T-cell (primary cell): ENCODE measurements around the gene SNAI3. TPM values are rescaled to one million over a fixed set of nuclear protein-coding genes. Genes with fewer than 3 reads are reported as not detected.

ENCODE experiments used
- ATAC-seq, 4 experiments: fragments of 200-7000 bp in 3 of 4; fragments of 150-1000 bp in 1 of 4; cut with Tn5 transposase; replicated peaks in 1 of 4; 1 replicate in 3 of 4; 2 replicates in 1 of 4; pipeline ENCODE4 v1.10.0; 2021; ENCODE audit warnings: moderate library complexity in 3 of 4, mild to moderate bottlenecking in 2 of 4, moderate number of reproducible peaks in 1 of 4
- CTCF ChIA-PET, 2 donors: fragments of 300-600 bp; sonication (Branson Sonifier 250); formaldehyde crosslinking; loops; one replicate each; lab custom pipeline; 2022; ENCODE audit warnings: antibody characterized with exemption in 2 of 2; lab: Charles Lee
- POLR2A ChIA-PET, 2 donors: fragments of 300-600 bp; sonication (Branson Sonifier 250); formaldehyde crosslinking; loops; one replicate each; lab custom pipeline; 2022; ENCODE audit warnings: antibody characterized with exemption in 2 of 2; lab: Charles Lee
- DNase-seq, 35 experiments: peaks; one replicate each; pipeline versions ENCODE4 v3.0.0 to v3.0.0-alpha.2; 2013 to 2023
- H3K27ac ChIP-seq: one replicate; pipeline ENCODE4 v1.5.1; 2013; ENCODE audit warnings: low read length
- H3K27me3 ChIP-seq, 2 experiments: replicated peaks in 1 of 2; 1 replicate in 1 of 2; 2 replicates in 1 of 2; pipeline versions ENCODE4 v1.6.1 to v1.7.0; 2013; ENCODE audit warnings: low read length in 1 of 2, mixed read lengths in 1 of 2; ENCODE audit not compliant: control insufficient read depth in 2 of 2, insufficient read depth in 2 of 2; ENCODE audit errors: extremely low read depth in 1 of 2
- H3K36me3 ChIP-seq, 2 donors: 1 replicate in 1 of 2; 2 replicates in 1 of 2; pipeline versions ENCODE4 v1.6.1 to v1.7.0; 2013; ENCODE audit warnings: low read length in 1 of 2; ENCODE audit not compliant: control insufficient read depth in 2 of 2, insufficient read depth in 1 of 2; ENCODE audit errors: extremely low read depth in 1 of 2
- H3K4me1 ChIP-seq, 2 experiments: 1 replicate in 1 of 2; 2 replicates in 1 of 2; pipeline versions ENCODE4 v1.6.1 to v1.7.0; 2013; ENCODE audit warnings: low read length in 2 of 2, mixed read lengths in 1 of 2; ENCODE audit not compliant: insufficient read depth in 2 of 2, control insufficient read depth in 1 of 2; ENCODE audit errors: extremely low read depth in 1 of 2
- H3K4me3 ChIP-seq, 2 donors: 1 replicate in 1 of 2; 2 replicates in 1 of 2; pipeline versions ENCODE4 v1.5.1 to v1.7.0; 2013; ENCODE audit warnings: mild to moderate bottlenecking in 2 of 2, low read length in 1 of 2, moderate library complexity in 1 of 2; ENCODE audit not compliant: control insufficient read depth in 1 of 2; ENCODE audit errors: extremely low read depth in 1 of 2
- H3K9me3 ChIP-seq: 2 replicates; pipeline ENCODE4 v1.7.0; 2013
- H3K27ac Mint-ChIP-seq, 2 donors: one replicate each; pipeline ENCODE4 v1.8.0; 2020 to 2021; ENCODE audit warnings: mild to moderate bottlenecking in 2 of 2, mixed read lengths in 2 of 2
- H3K27me3 Mint-ChIP-seq, 2 donors: one replicate each; pipeline ENCODE4 v1.8.0; 2021 to 2022; ENCODE audit warnings: mixed read lengths in 2 of 2
- H3K36me3 Mint-ChIP-seq: one replicate; pipeline ENCODE4 v1.8.0; 2021; ENCODE audit warnings: mixed read lengths
- H3K4me1 Mint-ChIP-seq, 3 donors: one replicate each; pipeline ENCODE4 v1.8.0; 2020 to 2022; ENCODE audit warnings: mixed read lengths in 3 of 3, mild to moderate bottlenecking in 1 of 3
- H3K4me3 Mint-ChIP-seq, 3 donors: one replicate each; pipeline ENCODE4 v1.8.0; 2020 to 2022; ENCODE audit warnings: mild to moderate bottlenecking in 3 of 3, mixed read lengths in 3 of 3, moderate library complexity in 3 of 3
- H3K9me3 Mint-ChIP-seq, 3 donors: one replicate each; pipeline ENCODE4 v1.8.0; 2020 to 2022; ENCODE audit warnings: mixed read lengths in 3 of 3
- WGBS: methylation state at CpG from one replicate; pipeline ENCODE4 v1.1.5; 2013; ENCODE audit warnings: missing lambda C conversion rate; ENCODE audit not compliant: insufficient coverage; 5-methylcytosine and 5-hydroxymethylcytosine counted together
- total RNA-seq, 35 experiments: library from RNA in 6 of 35; stranded (reverse) in 6 of 35; fragments of 120-200 nt in 1 of 35; gene quantifications; one replicate each; pipeline versions ENCODE4 v1.2.1 to v1.2.4 and lab custom pipeline; 2013 to 2026

SNAI3 gene
- total RNA-seq, 5 donors from 2014 or later (not counting 1 experiment from before 2014, with no cell fraction given) = 5.2 to 20.4 (median 17.2) TPM

- Mint-ChIP-seq H3K4me1 (peaks cover 33 to 50% (median 49%) of the 10 kb centered on the region in 3 donors), H3K27me3 (peaks cover 8 to 17% of the 10 kb centered on the region in 2 donors), H3K27ac (peak overlapping the region; percentile 46 to 55), H3K9me3 (no peaks in the 10 kb centered on the region), H3K4me3 (peak overlapping the region in 1 of 3 donors; percentile 52), H3K36me3 (peaks cover 8% of the 10 kb centered on the region)
- 52% methylated on average over 14 of the region's 17 CpGs for WGBS
- ATAC-seq (no peak), DNase-seq (no peak)
- Histone ChIP-seq H3K4me1 (peaks cover 2 to 58% of the 10 kb centered on the region in 2 experiments), H3K4me3 (no peak overlapping the region), H3K9me3 (no peaks in the 10 kb centered on the region), H3K27ac (no peak overlapping the region), H3K36me3 (peaks cover 3 to 18% of the 10 kb centered on the region in 2 donors), H3K27me3 (peaks cover 0 to 52% of the 10 kb centered on the region in 2 experiments)
- POLR2A ChIA-PET = no interaction called here
- CTCF ChIA-PET = no interaction called here
These were observed 45.6 kb downstream of the SNAI3 start for GRCh38 chr16:88640498-88641247.

- Histone ChIP-seq H3K4me1 (peaks cover 4 to 64% of the 10 kb centered on the region in 2 experiments), H3K4me3 (no peak overlapping the region), H3K27ac (no peak overlapping the region), H3K27me3 (peaks cover 0 to 56% of the 10 kb centered on the region in 2 experiments), H3K9me3 (no peaks in the 10 kb centered on the region), H3K36me3 (peaks cover under 1 to 12% of the 10 kb centered on the region in 2 donors)
- Mint-ChIP-seq H3K9me3 (no peaks in the 10 kb centered on the region), H3K27me3 (peaks cover 8 to 17% of the 10 kb centered on the region in 2 donors), H3K27ac (peak overlapping the region; percentile 46 to 55), H3K4me1 (peaks cover 34 to 52% (median 45%) of the 10 kb centered on the region in 3 donors), H3K36me3 (peaks cover 4% of the 10 kb centered on the region), H3K4me3 (peak overlapping the region in 1 of 3 donors; percentile 52)
- 40% methylated on average over 1 of the region's 13 CpGs for WGBS
- POLR2A ChIA-PET = no interaction called here
- DNase-seq (no peak), ATAC-seq (no peak)
- CTCF ChIA-PET = no interaction called here
These were observed 46.2 kb downstream of the SNAI3 start for GRCh38 chr16:88640039-88640495.

- H3K36me3 ChIP-seq = peaks cover 0 to 9% of the 10 kb centered on the region in 2 donors
- H3K36me3 Mint-ChIP-seq = peaks cover 3% of the 10 kb centered on the region
- peak overlapping the region in 1 of 2 donors; percentile 12 for H3K4me3 ChIP-seq
- no peaks in the 10 kb centered on the region for H3K9me3 ChIP-seq
- H3K4me1 Mint-ChIP-seq = peaks cover 33 to 50% (median 42%) of the 10 kb centered on the region in 3 donors
- H3K4me3 Mint-ChIP-seq = peak overlapping the region in 1 of 3 donors; percentile 52
- H3K27me3 Mint-ChIP-seq = peaks cover 8 to 17% of the 10 kb centered on the region in 2 donors
- peaks cover 0 to 58% of the 10 kb centered on the region in 2 experiments for H3K27me3 ChIP-seq
- H3K27ac Mint-ChIP-seq = no peak overlapping the region
- no peak for DNase-seq
- WGBS = 30% methylated on average over 40 of the region's 45 CpGs
- peak in 3 of 4 experiments; percentile 10 to 21 (median 17) for ATAC-seq
- peaks cover 10 to 70% of the 10 kb centered on the region in 2 experiments for H3K4me1 ChIP-seq
- H3K27ac ChIP-seq = no peak overlapping the region
- POLR2A ChIA-PET = no interaction called here
- no peaks in the 10 kb centered on the region for H3K9me3 Mint-ChIP-seq
- CTCF ChIA-PET = no interaction called here
These were observed 46.9 kb downstream of the SNAI3 start for GRCh38 chr16:88639231-88640038.

GRCh38 chr16:88638323-88639230, 47.7 kb downstream of the SNAI3 start, which contains the start of gene IL17C:
Gene IL17C, plus strand, starts transcription at chr16:88638572. Its CDS starts 70 bp downstream, at chr16:88638642.
- H3K27me3 Mint-ChIP-seq = peaks cover 8 to 17% of the 10 kb centered on the region in 2 donors
- peak within 1 kb of the TSS; percentile 51 to 66 for H3K27ac Mint-ChIP-seq
- H3K9me3 Mint-ChIP-seq = no peaks in the 10 kb centered on the region
- H3K36me3 Mint-ChIP-seq = peaks cover 3% of the 10 kb centered on the region
- Histone ChIP-seq H3K36me3 (peaks cover 0 to 1% of the 10 kb centered on the region in 2 donors), H3K27ac (peak within 1 kb of the TSS; percentile 78), H3K9me3 (no peaks in the 10 kb centered on the region), H3K27me3 (peaks cover 0 to 60% of the 10 kb centered on the region in 2 experiments), H3K4me1 (peaks cover 16 to 79% of the 10 kb centered on the region in 2 experiments), H3K4me3 (peak within 1 kb of the TSS; percentile 5 to 12)
- peak in 13 of 35 experiments; percentile 16 to 51 (median 31) for DNase-seq
- 29% methylated on average over 23 of the region's 27 CpGs for WGBS
- H3K4me3 Mint-ChIP-seq = peak within 1 kb of the TSS in 2 of 3 donors; percentile 25 to 64
- ChIA-PET POLR2A (no interaction called here), CTCF (interaction anchor here in 1 of 2 donors (2.4 kb wide), 1 partner anchor 19 kb away, joined by 23 read pairs; no protein-coding TSS in a partner anchor)
- peaks cover 33 to 53% (median 42%) of the 10 kb centered on the region in 3 donors for H3K4me1 Mint-ChIP-seq
- peak in 1 of 4 experiments; percentile 9 for ATAC-seq

GRCh38 chr16:88636488-88637265, 49.6 kb downstream of the SNAI3 start:
- WGBS = 37% methylated on average over 10 of the region's 23 CpGs
- peaks cover 8 to 17% of the 10 kb centered on the region in 2 donors for H3K27me3 Mint-ChIP-seq
- peaks cover 3% of the 10 kb centered on the region for H3K36me3 Mint-ChIP-seq
- Histone ChIP-seq H3K27me3 (peaks cover 0 to 61% of the 10 kb centered on the region in 2 experiments), H3K9me3 (no peaks in the 10 kb centered on the region), H3K27ac (peak overlapping the region; percentile 78), H3K4me3 (no peak overlapping the region), H3K4me1 (peaks cover 18 to 82% of the 10 kb centered on the region in 2 experiments), H3K36me3 (peaks cover 7 to 9% of the 10 kb centered on the region in 2 donors)
- peaks cover 33 to 56% (median 38%) of the 10 kb centered on the region in 3 donors for H3K4me1 Mint-ChIP-seq
- ChIA-PET POLR2A (interaction anchor here in 1 of 2 donors (0.5 to 0.7 kb wide), 3 partner anchors 24 to 724 kb away, joined by 4 to 5 read pairs (median 4); no protein-coding TSS in a partner anchor), CTCF (interaction anchor here in 1 of 2 donors (1.0 to 2.4 kb wide), 2 partner anchors 17 to 67 kb away, joined by 3 to 23 read pairs; no protein-coding TSS in a partner anchor)
- peak in 2 of 35 experiments; percentile 21 to 28 for DNase-seq
- H3K4me3 Mint-ChIP-seq = peak overlapping the region in 2 of 3 donors; percentile 17 to 74
- no peaks in the 10 kb centered on the region for H3K9me3 Mint-ChIP-seq
- ATAC-seq = peak in 1 of 4 experiments; percentile 2
- peak overlapping the region; percentile 66 for H3K27ac Mint-ChIP-seq
